ENCODE measurements around the gene SPTLC1. TPM values are rescaled to one million over a fixed set of nuclear protein-coding genes. Genes with fewer than 3 reads are reported as not detected.

SPTLC1 gene
- total and polyA plus RNA-seq, 10 of the 15 experiments (the other 5 are each of a cell fraction or from before 2014, with no cell fraction given) = 38.0 to 68.7 (median 52.8) TPM

GRCh38 chr9:92142329-92142728 is 27.1 kb upstream of the SPTLC1 start:
- ATAC-seq = no peak
- TF ChIP-seq, protein P1, sequence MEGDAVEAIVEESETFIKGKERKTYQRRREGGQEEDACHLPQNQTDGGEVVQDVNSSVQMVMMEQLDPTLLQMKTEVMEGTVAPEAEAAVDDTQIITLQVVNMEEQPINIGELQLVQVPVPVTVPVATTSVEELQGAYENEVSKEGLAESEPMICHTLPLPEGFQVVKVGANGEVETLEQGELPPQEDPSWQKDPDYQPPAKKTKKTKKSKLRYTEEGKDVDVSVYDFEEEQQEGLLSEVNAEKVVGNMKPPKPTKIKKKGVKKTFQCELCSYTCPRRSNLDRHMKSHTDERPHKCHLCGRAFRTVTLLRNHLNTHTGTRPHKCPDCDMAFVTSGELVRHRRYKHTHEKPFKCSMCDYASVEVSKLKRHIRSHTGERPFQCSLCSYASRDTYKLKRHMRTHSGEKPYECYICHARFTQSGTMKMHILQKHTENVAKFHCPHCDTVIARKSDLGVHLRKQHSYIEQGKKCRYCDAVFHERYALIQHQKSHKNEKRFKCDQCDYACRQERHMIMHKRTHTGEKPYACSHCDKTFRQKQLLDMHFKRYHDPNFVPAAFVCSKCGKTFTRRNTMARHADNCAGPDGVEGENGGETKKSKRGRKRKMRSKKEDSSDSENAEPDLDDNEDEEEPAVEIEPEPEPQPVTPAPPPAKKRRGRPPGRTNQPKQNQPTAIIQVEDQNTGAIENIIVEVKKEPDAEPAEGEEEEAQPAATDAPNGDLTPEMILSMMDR (IDR thresholded peaks at IDR 0.05 in 2 of 3, conservative IDR thresholded peaks at IDR 0.05 in 1 of 3; ENCODE audit: control insufficient read depth in 2 of 3, extremely low read depth in 1 of 3, insufficient read depth in 1 of 3, low read depth in 3 of 3, low read length in 3 of 3) = no peak
- no peak for TF ChIP-seq MEF2A (IDR thresholded peaks at IDR 0.05; ENCODE audit: insufficient read depth, low read depth, low read length)
- no peak for TF ChIP-seq BRCA1 (IDR thresholded peaks at IDR 0.05; ENCODE audit: low read depth, low read length)
- no peak for TF ChIP-seq RCOR1 (conservative IDR thresholded peaks at IDR 0.05; ENCODE audit: low read depth, low read length)
- no peak for TF ChIP-seq NFYB (IDR thresholded peaks at IDR 0.05; ENCODE audit: insufficient read depth, low read depth, low read length)
- TF ChIP-seq SP1 (IDR thresholded peaks at IDR 0.05; ENCODE audit: low read depth, low read length) = no peak
- no peak for TF ChIP-seq MYB (IDR thresholded peaks at IDR 0.05; ENCODE audit: borderline replicate concordance, low read depth, low read length)
- TF ChIP-seq ZBTB33 (IDR thresholded peaks at IDR 0.05) = no peak
- no peak for TF ChIP-seq CEBPZ (IDR thresholded peaks at IDR 0.05; ENCODE audit: low read depth, low read length)
- TF ChIP-seq SMARCA5 (IDR thresholded peaks at IDR 0.05) = no peak
- no peak for TF ChIP-seq MYC (IDR thresholded peaks at IDR 0.05; ENCODE audit: insufficient read depth, insufficient read length, insufficient replicate concordance, low read length, severe bottlenecking)
- TF ChIP-seq PAX5 (IDR thresholded peaks at IDR 0.05; ENCODE audit: borderline replicate concordance, low read depth, low read length) = no peak
- TF ChIP-seq, protein P2, sequence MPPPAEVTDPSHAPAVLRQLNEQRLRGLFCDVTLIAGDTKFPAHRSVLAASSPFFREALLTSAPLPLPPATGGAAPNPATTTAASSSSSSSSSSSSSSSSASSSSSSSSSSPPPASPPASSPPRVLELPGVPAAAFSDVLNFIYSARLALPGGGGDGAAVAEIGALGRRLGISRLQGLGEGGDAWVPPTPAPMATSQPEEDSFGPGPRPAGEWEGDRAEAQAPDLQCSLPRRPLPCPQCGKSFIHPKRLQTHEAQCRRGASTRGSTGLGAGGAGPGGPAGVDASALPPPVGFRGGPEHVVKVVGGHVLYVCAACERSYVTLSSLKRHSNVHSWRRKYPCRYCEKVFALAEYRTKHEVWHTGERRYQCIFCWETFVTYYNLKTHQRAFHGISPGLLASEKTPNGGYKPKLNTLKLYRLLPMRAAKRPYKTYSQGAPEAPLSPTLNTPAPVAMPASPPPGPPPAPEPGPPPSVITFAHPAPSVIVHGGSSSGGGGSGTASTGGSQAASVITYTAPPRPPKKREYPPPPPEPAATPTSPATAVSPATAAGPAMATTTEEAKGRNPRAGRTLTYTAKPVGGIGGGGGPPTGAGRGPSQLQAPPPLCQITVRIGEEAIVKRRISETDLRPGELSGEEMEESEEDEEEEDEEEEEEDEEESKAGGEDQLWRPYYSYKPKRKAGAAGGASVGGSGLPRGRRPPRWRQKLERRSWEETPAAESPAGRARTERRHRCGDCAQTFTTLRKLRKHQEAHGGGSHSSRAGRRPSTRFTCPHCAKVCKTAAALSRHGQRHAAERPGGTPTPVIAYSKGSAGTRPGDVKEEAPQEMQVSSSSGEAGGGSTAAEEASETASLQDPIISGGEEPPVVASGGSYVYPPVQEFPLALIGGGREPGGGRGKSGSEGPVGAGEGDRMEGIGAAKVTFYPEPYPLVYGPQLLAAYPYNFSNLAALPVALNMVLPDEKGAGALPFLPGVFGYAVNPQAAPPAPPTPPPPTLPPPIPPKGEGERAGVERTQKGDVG (CRISPR knock-in tag; IDR thresholded peaks at IDR 0.05) = no peak
- Histone ChIP-seq H3K4me1 (ENCODE audit: control insufficient read depth, insufficient read depth, low read length) (peaks cover 8% of the 10 kb centered on the region; the same call in 1 of the 2 replicates), H3K9ac (ENCODE audit: control insufficient read depth, insufficient read depth, low read length) (no peak overlapping the region), H2AFZ (ENCODE audit: control insufficient read depth, low read depth, low read length) (no peak overlapping the region), H3K27ac (ENCODE audit: control insufficient read depth, insufficient read depth) (no peak overlapping the region), H3K36me3 (ENCODE audit: control insufficient read depth in 2 of 2, insufficient read depth in 2 of 2, low read length in 1 of 2) (no peaks in the 10 kb centered on the region), H4K20me1 (ENCODE audit: control insufficient read depth, insufficient read depth) (no peaks in the 10 kb centered on the region), H3K4me2 (ENCODE audit: control insufficient read depth, insufficient read depth) (no peak overlapping the region), H3K27me3 (replicated peaks in 1 of 2; ENCODE audit: control insufficient read depth in 2 of 2, insufficient read depth in 2 of 2, low read length in 1 of 2) (peaks cover 0 to 4% of the 10 kb centered on the region in 2 experiments; a peak in 3 of 4 replicates), H3K9me3 (replicated peaks; ENCODE audit: control insufficient read depth, insufficient read depth, low read length) (no peaks in the 10 kb centered on the region), H3K79me2 (ENCODE audit: control insufficient read depth, insufficient read depth, low read length) (no peaks in the 10 kb centered on the region), H3K4me3 (no peak overlapping the region)
- WGBS (ENCODE audit: insufficient coverage, insufficient replicate concordance, low lambda C conversion rate, missing lambda C conversion rate) = 37% methylated on average over 8 of the region's 8 CpGs
- DNase-seq (ENCODE audit: low read depth, low spot score) = no peak
- in situ Hi-C loops (cut with MboI) = no loop called here
- SMC1A ChIA-PET (ENCODE audit: uncharacterized antibody, unreplicated experiment) = interaction anchor here (0.6 kb wide), 1 partner anchor 95 kb away, joined by 4 read pairs; no protein-coding TSS in a partner anchor
- RAD21 ChIA-PET (ENCODE audit: unreplicated experiment) = interaction anchor here (1.9 kb wide), 1 partner anchor 648 kb away, joined by 6 read pairs; no protein-coding TSS in a partner anchor
- intact Hi-C loops (cut with micrococcal nuclease; ENCODE audit: unreplicated experiment) = no loop called here
- BruUV-seq (replicated peaks) = no TSS peak
- CTCF ChIA-PET = interaction anchor here (0.5 to 1.1 kb wide), 2 partner anchors 107 to 191 kb away, joined by 3 to 4 read pairs; no protein-coding TSS in a partner anchor
- no peak for FAIRE-seq
- POLR2A ChIA-PET = no interaction called here

Measured in GM12878 (cell line).